ENCODE data around the gene ELMO1.

DNA sequence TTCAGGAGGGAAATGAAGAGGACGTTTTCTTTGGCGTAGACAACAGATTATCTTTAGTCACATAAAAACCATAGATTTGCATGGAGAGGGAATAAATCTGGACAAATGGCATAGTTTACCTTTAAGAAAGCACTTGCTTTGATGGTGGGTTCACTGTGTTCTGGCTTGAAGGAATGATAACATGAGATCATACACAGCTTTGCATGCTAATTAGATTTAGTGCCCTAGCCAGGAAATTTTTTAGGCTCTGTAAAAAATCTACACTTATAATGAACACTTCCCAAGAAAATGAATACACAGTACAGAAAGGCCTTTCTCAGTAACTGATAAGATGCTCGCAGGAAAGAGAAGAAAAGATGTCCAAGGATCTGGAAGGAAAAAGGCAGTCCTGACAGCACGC lies 506.1 kb downstream of the ELMO1 start:
- TF ChIP-seq TBP (CRISPR knock-in tag; IDR thresholded peaks at IDR 0.05) (no peak), WIZ (CRISPR knock-in tag; IDR thresholded peaks at IDR 0.05) (no peak)

Measured in HepG2 (cell line).